Measurements from ENCODE around the gene CD2AP.
A peak's percentile ranks its signal among the peaks of the same experiment; 100 is the strongest.
"Not testable (repeated sequence)": the region's sequence is repeated elsewhere in the genome, so short reads cannot be mapped to it uniquely, and the experiment has no call there.

CD2AP gene

GRCh38 chr6:47634210-47635047, 156.8 kb downstream of the CD2AP start:
- DNase-seq (ENCODE audit: low read depth), result no peak

- DNase-seq (ENCODE audit: low read depth), result no peak
Observed at GRCh38 chr6:47646689-47647088, 169.1 kb downstream of the CD2AP start.

- DNase-seq (ENCODE audit: low read depth), result no peak
Observed at GRCh38 chr6:47647188-47647587, 169.6 kb downstream of the CD2AP start.

- not testable (repeated sequence) for DNase-seq (ENCODE audit: low read depth)
Observed at GRCh38 chr6:47647626-47648025, 170.0 kb downstream of the CD2AP start.

- DNase-seq (ENCODE audit: low read depth), result no peak
Observed at GRCh38 chr6:47648031-47648430, 170.4 kb downstream of the CD2AP start.

- no peak for DNase-seq (ENCODE audit: low read depth)
Observed at GRCh38 chr6:47650553-47651432, 173.2 kb downstream of the CD2AP start.

GRCh38 chr6:47651505-47651944, 173.9 kb downstream of the CD2AP start:
- peak; percentile 25 for DNase-seq (ENCODE audit: low read depth)

GRCh38 chr6:47653706-47654105, 176.1 kb downstream of the CD2AP start:
- DNase-seq (ENCODE audit: low read depth), result no peak

- no peak for DNase-seq (ENCODE audit: low read depth)
Observed at GRCh38 chr6:47654255-47654654, 176.7 kb downstream of the CD2AP start.

GRCh38 chr6:47655719-47656595, 178.4 kb downstream of the CD2AP start:
- peak; percentile 24 for DNase-seq (ENCODE audit: low read depth)

GRCh38 chr6:47661960-47662359, 184.4 kb downstream of the CD2AP start:
- DNase-seq (ENCODE audit: low read depth), result no peak

GRCh38 chr6:47663462-47664216, 186.1 kb downstream of the CD2AP start:
- no peak for DNase-seq (ENCODE audit: low read depth)

GRCh38 chr6:47665112-47665511, 187.5 kb downstream of the CD2AP start:
- DNase-seq (ENCODE audit: low read depth), result no peak

- peak; percentile 12 for DNase-seq (ENCODE audit: low read depth)
Observed at GRCh38 chr6:47669684-47670513, 192.3 kb downstream of the CD2AP start.

GRCh38 chr6:47670851-47671250, 193.3 kb downstream of the CD2AP start:
- DNase-seq (ENCODE audit: low read depth), result no peak

GRCh38 chr6:47671777-47672176, 194.2 kb downstream of the CD2AP start:
- no peak for DNase-seq (ENCODE audit: low read depth)

GRCh38 chr6:47672816-47673215, 195.2 kb downstream of the CD2AP start:
- DNase-seq (ENCODE audit: low read depth), result no peak

- no peak for DNase-seq (ENCODE audit: low read depth)
Observed at GRCh38 chr6:47674673-47675072, 197.1 kb downstream of the CD2AP start.

Data from EH (cell line).